AG04449 (cell line): ENCODE measurements around the gene NMNAT3.

ENCODE experiments used
- CTCF ChIA-PET: fragments of 350-600 bp; formaldehyde crosslinking; extraction: SDS; loops from one replicate; lab custom pipeline; 2021; ENCODE audit warnings: antibody characterized with exemption; lab: Yijun Ruan, JAX
- POLR2A ChIA-PET: fragments of 400-600, 350-600 bp; formaldehyde crosslinking; extraction: SDS; loops from one replicate; lab custom pipeline; 2020; ENCODE audit warnings: antibody characterized with exemption, inconsistent platforms; lab: Yijun Ruan, JAX
- DNase-seq: peaks from one replicate; pipeline ENCODE4 v3.0.0-alpha.2; 2010; ENCODE audit warnings: low read depth, low spot score
- H3K4me3 ChIP-seq: 2 replicates; pipeline ENCODE4 v1.5.1; 2011; ENCODE audit warnings: low read depth, mild to moderate bottlenecking, control low read depth, low read length
- TF ChIP-seq, protein P1 (sequence below): IDR thresholded peaks from one replicate; pipeline ENCODE4 v1.5.1; 2011; ENCODE audit warnings: mild to moderate bottlenecking, moderate library complexity, low read length, control low read depth, inconsistent platforms; ENCODE audit not compliant: insufficient read depth; ENCODE audit errors: missing control alignments

Gene NMNAT3

DNA sequence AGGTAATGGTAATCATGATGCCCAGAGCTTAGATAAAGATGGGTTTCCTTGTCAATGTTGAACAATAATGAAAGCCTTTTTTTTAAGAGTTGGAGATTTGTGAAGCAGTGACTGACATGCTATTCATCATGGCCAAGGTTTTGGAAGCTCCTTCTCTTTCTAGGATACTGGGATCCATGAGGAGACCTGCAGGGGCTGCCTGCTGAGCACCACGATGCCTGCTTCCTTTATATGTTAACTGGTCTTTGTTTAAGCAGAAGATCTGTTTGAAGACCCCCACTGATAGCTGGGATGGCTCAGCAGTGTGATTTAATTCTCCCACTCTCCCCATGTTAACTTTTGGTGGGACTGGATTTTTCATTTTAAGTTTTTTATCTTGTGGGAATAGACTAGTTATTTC is 154.1 kb downstream of the NMNAT3 start:
- POLR2A ChIA-PET = no interaction called here
- CTCF ChIA-PET = no interaction called here

DNA sequence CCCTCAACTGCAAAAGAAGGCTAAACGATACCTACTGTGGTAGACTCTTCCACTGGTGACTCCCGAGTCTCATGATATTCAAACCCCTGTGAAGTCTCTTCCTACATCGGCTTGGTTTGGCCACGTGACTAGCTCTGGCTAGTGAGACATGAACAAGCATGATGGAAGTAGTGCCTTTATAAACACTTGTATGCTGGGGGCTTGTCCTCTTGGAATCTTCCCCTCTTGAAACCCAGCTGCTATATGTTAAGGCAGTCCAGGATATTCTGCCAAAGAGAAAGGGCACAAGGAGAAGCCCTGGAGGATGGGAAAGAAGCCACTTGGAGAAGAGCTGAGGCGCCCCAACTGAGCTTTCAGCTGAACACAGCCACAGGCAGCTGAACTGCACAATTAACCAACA is 154.6 kb downstream of the NMNAT3 start:
- DNase-seq = no peak
- H3K4me3 ChIP-seq = no peak overlapping the region
- POLR2A ChIA-PET = no interaction called here
- CTCF ChIA-PET = no interaction called here
- TF ChIP-seq, protein P1, sequence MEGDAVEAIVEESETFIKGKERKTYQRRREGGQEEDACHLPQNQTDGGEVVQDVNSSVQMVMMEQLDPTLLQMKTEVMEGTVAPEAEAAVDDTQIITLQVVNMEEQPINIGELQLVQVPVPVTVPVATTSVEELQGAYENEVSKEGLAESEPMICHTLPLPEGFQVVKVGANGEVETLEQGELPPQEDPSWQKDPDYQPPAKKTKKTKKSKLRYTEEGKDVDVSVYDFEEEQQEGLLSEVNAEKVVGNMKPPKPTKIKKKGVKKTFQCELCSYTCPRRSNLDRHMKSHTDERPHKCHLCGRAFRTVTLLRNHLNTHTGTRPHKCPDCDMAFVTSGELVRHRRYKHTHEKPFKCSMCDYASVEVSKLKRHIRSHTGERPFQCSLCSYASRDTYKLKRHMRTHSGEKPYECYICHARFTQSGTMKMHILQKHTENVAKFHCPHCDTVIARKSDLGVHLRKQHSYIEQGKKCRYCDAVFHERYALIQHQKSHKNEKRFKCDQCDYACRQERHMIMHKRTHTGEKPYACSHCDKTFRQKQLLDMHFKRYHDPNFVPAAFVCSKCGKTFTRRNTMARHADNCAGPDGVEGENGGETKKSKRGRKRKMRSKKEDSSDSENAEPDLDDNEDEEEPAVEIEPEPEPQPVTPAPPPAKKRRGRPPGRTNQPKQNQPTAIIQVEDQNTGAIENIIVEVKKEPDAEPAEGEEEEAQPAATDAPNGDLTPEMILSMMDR = no peak

More for the DNA sequence above, 154.1 kb downstream of the NMNAT3 start:
- no peak overlapping the region for H3K4me3 ChIP-seq
- TF ChIP-seq, protein P1 = no peak
- no peak for DNase-seq

DNA sequence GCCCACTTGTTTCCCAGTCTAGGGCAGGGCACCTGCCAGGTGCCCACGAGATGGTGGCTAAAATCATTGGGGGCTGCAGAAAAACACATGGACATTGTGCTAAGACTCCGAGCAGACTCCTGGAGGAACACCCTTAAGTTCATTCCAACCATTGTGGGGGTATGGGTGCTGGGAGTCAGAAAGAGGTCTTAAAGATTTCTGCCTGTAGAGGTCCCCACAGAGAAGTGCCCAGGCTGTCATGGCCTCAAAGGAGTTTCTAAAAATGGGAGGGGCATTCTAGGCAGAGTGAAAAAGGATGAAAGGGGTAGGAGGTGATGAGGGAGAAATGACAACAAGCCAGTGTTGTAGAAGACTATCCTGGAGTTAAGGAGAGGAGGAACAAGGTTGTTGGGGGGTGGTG is 155.4 kb downstream of the NMNAT3 start:
- ChIA-PET POLR2A (no interaction called here), CTCF (no interaction called here)
- H3K4me3 ChIP-seq = no peak overlapping the region
- TF ChIP-seq, protein P1 = no peak
- DNase-seq = no peak

DNA sequence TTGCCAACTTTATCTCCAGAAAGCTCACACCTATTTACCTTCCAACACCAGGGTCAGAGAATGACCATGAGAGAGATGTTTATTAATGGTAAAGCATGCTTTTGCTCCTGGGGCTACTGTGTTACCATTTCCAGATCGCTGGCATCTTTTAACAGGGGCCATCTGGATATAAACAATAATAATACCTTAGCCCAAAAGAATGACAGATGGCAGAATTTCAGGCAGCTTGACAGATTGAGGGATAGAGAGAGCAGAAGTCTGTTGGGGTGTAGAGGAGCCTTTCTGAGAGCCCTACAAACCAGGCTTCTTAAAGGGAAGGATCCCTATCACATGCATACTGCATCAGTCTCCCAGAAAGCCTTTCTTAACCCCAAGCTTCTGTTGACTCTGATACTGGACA is 156.0 kb downstream of the NMNAT3 start:
- ChIA-PET POLR2A (no interaction called here), CTCF (interaction anchor here (1.6 kb wide), 1 partner anchor 40 kb away, joined by 6 read pairs; no protein-coding TSS in a partner anchor)
- no peak overlapping the region for H3K4me3 ChIP-seq
- TF ChIP-seq, protein P1 = no peak
- no peak for DNase-seq

DNA sequence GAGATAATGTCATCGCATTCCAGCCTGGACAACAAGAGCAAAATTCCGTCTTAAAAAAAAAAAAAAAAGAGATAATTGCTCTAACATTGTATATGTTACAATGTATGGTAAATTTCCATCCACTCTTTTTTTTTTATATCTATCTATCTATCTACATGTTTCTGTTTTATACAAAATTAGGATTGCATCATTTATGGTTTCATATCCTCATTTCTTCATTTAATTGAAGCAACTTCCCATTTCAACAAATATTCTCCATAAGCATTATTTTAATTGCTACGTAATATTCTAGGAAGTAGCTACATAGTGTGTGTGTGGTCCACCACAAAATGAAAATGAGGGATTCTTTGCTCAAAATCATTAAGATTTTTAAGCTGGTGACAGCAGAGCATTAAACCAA is 156.6 kb downstream of the NMNAT3 start:
- no peak for DNase-seq
- CTCF ChIA-PET = interaction anchor here (1.6 kb wide), 1 partner anchor 41 kb away, joined by 6 read pairs; no protein-coding TSS in a partner anchor
- POLR2A ChIA-PET = no interaction called here
- TF ChIP-seq, protein P1 = no peak
- no peak overlapping the region for H3K4me3 ChIP-seq

DNA sequence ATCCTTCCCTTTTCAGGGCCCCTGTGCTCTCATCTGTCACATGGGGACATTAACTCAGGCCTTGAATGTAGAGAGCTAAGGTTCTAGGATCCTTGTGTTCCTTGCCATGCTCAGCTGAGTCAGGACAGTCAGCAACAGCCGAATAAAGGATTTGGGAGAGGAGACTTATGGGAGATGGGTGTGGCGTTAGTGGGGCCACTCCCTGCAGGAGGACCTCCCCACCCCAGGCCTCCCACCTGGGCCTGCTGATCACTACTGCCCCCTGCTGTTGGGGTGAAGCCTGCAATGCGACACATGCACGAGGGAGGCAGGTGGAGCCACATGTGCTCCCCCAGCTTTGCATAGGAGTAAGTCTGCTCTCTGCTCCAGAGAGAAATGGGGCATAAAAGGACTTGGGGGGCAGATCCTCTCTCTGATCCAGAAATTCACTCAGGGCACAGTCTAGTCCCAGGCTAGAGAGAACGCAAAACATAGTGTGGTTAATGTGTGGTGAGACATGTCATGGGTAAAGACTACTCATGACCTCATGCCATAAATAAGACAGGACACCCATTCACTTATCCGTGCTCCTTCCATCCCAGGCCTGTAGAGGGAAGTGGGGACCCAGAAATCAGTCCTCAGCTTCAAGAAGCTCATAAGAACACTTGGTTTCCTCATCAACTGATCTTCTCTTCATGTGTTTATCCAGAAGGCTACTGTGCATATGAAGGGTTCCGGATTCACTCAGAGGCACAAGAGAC is 157.6 kb downstream of the NMNAT3 start:
- DNase-seq = no peak
- TF ChIP-seq, protein P1 = peak; percentile 20
- CTCF ChIA-PET = interaction anchor here (1.6 kb wide), 1 partner anchor 42 kb away, joined by 6 read pairs; no protein-coding TSS in a partner anchor
- no peak overlapping the region for H3K4me3 ChIP-seq
- POLR2A ChIA-PET = no interaction called here
